Uterus (tissue), 2 donors: ENCODE data around the gene CCNE1.

Source experiments
- POLR2A ChIP-seq, 2 donors: fragments of 450-650 bp; IDR thresholded peaks; one replicate each; pipeline ENCODE4 v1.6.1; 2016; ENCODE audit warnings: antibody characterized with exemption in 2 of 2, mild to moderate bottlenecking in 1 of 2, moderate library complexity in 1 of 2
- TF ChIP-seq, protein P1 (sequence below), 4 experiments: fragments of 200-600 bp in 2 of 4; fragments of 450-650 bp in 2 of 4; sonication (generic) in 2 of 4; IDR thresholded peaks; one replicate each; pipeline ENCODE4 v1.5.1; 2016 to 2019; ENCODE audit warnings: antibody characterized with exemption in 4 of 4, mild to moderate bottlenecking in 2 of 4, moderate library complexity in 1 of 4

DNA sequence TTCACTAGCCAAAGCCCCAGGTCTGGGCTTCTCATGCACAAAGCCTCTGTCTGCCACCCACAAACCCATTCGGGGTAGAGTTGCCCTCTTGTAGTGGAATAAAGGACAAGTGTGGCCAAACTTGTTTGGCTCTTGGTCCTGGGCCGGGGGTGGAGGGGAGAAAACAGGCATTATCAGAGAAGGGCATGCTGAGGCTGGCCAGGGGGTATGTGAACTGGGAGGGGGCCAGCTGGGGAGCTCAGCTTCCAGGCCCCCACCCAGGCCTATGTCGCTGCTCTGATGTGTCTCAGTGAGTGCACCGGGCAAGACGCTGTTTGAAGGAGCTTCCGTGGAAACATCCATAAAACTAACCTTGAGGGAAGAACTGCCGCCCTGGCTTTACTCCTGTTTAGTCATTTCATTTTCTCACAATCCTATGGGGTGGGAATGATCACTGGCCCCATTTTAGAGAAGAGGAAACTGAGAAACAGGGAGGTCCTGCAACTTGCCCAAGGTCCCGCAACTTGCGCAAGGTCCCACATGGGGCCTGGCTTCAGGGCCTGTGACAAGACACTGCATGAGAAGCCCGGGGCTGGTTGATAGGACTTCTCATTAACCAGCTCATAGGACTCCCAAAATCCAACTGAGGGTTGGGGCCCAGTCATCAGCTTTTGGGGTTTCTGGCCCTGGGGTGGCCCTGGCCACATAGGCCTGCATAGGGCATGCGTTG is 30.8 kb downstream of the CCNE1 start:
- TF ChIP-seq, protein P1, sequence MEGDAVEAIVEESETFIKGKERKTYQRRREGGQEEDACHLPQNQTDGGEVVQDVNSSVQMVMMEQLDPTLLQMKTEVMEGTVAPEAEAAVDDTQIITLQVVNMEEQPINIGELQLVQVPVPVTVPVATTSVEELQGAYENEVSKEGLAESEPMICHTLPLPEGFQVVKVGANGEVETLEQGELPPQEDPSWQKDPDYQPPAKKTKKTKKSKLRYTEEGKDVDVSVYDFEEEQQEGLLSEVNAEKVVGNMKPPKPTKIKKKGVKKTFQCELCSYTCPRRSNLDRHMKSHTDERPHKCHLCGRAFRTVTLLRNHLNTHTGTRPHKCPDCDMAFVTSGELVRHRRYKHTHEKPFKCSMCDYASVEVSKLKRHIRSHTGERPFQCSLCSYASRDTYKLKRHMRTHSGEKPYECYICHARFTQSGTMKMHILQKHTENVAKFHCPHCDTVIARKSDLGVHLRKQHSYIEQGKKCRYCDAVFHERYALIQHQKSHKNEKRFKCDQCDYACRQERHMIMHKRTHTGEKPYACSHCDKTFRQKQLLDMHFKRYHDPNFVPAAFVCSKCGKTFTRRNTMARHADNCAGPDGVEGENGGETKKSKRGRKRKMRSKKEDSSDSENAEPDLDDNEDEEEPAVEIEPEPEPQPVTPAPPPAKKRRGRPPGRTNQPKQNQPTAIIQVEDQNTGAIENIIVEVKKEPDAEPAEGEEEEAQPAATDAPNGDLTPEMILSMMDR (IDR thresholded peaks at IDR 0.05), result no peak
- no peak for TF ChIP-seq POLR2A (IDR thresholded peaks at IDR 0.05)
